ENCODE results near the gene LAMC2.
"Not testable (repeated sequence)": the region's sequence is repeated elsewhere in the genome, so short reads cannot be mapped to it uniquely, and the experiment has no call there.

Gene LAMC2

DNA sequence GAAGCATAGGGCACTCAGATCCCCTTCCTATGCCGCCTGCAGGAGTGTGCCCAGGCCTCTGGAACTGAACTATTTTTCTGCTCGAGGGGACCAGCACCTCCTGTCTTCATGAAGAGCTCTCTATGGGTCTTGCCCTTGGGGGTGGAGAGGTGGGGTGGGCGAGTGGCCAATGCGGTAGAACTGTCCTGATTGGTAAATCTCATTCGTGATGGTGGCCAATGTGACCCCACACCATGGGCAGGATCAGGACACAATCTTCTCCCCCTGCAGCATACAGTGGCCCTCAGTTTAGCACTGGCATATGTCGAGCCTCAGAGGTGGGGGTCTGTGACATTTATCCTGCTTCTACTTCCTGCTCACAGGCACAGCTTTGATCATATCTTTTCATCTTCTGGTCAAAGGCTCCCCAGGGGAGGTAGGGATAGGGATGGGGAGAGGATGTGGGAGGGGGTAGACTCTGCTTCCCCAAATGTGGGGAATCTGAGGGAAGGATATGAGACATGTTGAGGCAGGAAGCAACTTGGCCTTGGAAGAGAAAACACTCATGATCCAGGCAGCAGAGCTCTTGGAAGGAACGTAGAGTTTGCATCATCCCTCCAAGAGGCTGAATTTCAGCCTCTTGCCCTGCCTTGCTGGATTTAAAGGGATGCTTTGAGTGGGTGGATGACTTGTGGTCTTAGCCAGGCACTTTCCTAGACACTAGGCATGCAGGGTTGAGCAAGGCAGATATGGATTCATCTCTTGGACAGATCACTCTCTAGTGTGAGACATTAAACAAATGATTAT, 81.8 kb downstream of the LAMC2 start:
- DNase-seq: no peak

DNA sequence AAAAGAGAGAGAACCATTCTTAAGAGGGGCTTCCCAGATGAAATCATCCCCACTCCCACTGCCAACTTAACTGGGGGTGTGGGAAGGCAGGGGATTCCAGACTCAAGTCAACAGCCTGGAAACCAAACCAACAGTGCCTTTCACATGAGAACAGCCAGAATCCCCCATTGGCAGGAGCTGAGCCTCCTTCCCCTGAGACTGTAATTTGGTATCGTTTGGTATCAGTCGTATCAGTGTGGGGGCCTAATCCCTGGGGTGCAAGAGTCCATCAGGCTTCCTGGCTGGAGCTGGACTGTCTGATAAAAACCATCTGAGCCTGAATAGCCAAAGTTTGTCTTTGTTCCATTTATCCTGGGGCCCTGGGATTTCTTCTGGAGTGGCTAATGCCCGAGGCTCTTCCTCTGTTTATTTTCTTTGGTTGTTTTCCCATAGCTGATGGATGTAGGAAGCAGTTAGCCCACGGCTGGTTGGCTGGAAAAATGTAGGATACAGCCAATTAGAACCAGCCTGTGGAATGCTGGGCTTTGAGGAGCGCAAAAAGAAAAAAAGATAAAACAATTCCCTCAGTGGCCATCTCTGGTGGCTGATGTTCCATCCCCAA, 84.6 kb downstream of the LAMC2 start:
- DNase-seq: no peak

DNA sequence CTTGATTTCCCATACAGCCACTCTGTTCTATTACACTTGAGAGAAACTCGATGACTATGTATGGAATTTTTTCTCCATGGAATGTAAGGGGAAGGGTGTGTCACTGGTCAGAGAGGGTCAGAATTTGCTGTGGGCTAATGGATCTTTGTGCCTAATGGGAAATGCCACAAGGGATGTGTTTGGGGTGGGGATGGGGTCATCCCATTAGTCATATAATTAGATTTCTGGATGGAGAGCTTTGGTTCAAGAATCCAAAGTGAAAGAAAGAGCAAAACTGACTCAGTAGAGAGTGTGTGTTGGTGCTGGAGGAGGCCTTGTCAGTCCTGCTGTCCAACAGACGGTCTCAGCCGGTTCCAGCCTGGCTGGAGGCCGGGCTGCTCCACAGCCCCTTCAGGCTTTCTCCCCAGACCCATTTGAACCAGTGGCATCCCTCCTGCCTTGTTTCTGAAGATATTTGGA, 86.4 kb downstream of the LAMC2 start:
- DNase-seq: no peak

DNA sequence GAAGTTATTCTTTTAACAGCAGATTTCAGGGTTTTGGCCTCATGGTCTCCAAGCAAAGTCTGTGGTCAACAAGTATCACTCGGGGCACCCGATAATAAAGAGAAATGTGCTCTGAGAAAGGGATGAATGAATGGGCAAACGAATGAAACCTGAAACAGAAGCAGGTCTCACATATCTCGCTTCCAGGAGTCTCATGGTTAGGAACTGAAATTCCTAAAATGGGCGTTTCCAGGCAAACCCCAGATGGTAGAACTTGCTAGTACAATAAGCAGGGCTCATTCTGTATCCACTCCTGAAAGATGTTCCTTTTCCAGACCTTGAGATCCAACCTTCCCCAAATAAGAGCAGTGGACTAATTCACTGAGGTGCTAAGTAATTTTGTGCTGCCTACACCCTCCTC, 87.2 kb downstream of the LAMC2 start:
- DNase-seq: no peak

- DNase-seq: not testable (repeated sequence)
Observed at GRCh38 chr1:183273984-183274383, 87.9 kb downstream of the LAMC2 start.

- DNase-seq: no peak
Observed at GRCh38 chr1:183274836-183275235, 88.8 kb downstream of the LAMC2 start.

- no peak for DNase-seq
Observed at GRCh38 chr1:183275322-183275721, 89.3 kb downstream of the LAMC2 start.

DNA sequence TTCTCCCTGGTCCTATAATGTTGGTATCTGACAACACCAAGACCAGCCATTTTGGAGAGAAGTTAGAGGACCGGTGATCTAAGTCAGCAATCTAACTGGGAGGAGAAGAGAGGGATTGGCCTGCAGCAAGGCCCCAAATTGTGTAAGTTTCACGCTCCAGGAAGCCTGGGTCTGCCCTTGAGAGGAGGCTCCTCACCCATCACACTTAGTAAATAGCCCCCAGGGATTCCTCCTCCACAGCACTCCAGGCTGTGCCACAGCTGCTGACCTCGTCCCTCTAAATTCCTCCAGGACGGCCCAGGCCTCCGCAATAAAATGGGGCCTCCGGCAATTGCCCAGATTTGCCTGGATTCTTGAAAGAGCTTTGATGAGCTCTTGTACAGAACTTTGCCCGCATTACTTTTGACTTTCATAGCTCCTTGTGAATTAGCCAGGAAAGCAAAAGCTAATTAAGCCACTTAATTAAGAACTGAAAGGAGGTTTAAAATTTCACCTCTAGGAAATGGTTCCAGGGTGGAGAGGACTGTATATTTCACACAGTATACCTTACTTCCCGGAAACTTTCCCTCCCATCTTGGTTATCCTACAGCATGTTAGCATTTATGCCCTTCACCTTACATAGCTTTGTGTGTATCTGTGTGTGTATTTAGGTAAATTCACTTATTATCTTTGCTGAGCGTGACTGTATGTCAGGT, 90.5 kb downstream of the LAMC2 start:
- no peak for DNase-seq

DNA sequence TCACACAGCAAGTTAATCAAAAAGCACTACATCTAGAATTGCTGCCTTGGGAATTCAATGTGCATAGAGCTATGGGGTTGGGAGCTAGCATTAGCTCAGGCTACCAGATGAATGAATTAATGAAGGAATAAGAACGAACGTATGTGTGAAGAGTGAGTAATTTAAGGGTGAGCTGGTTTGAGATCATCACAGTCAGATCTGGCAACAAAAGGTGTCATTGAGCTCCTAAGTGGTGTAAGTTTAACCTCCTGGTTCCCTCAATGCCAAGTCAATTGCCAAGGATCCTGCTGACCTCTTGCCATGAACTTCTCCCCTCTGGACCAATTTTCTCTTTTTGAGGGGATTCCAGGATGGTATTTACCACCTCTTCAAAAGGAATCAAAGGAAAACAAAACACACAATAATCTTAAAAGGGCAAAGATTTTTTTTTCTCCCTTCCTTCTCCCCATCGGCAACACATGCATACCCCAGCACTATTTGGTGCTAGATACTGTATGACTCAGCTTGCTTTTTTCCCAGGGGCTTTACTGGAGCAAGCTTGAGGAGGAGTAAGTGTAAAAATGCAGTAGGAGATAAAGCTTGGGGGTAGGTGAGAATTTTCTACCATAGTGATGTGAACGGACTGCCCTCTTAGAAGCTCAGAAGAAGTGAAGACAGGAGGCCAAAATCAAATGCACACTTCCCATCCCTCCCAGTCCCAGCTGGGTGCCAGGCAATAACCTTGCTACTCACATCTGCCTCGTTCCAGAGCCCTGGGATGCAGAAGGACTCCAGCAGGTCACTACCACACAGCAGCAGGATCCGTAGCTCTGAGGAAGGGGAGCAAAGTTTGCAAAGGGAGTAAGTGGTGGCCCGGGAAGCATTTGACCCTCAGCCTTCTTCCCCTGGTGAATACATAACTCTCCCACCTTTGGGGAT, 92.0 kb downstream of the LAMC2 start:
- DNase-seq: no peak

DNA sequence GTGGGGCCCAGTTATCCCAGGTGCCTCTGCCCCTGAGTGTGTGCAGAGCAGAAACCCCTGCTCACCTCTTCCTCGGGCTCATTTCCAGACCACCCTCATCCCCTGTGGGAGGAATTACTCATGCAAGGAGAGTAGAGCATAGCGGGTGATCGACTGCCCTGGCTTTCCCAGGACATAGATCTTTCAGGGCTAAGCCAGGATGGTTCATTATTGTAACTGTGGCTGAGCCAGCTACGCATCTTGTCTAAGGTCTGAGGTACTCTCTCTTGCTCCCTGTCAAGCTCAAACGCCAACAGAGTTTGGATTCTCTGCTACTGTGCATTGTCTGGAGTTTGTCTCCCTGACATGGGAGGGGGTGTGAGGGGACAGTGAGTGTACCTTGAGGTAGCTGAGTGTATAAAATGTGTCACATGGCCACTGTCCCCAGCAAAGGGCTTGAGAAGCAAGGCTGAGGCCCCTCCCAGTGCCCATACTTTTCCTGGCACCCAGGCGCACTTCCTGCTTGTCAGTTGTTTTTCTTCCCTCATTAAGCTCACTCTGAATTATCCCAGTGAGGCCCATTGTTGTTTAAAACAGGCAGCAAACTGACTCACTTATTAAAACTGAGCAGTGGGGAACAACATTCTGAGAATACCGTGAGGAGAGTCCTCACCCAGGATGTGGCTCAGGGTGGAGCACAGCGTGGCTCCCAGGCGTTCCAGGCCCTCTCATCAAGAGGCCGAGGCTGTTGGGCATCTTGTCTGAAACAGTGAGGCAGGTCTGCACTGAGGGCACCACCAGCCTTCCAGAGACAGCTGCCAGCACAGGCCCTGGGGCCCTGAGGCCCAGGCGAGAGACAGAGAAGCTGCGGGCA, 92.9 kb downstream of the LAMC2 start:
- no peak for DNase-seq

DNA sequence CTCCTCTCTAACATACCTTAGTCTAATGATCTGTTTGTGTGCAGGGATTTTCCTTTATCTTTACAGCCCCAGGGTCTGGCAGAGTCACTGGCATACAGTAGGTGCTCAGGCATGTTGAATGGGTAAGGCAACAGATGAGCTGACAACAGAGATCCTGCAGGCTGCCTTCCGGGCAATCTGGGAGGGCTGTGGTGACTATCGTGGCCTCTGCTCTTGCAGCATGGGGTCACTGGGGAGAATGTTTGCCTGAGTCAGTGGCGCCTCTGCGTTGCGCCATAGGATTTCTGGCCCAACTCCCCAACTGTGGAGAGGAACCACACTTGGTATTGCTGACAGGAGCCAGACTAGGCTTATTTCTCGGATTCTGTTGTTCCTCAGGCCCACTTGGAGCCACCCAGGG, 93.8 kb downstream of the LAMC2 start:
- no peak for DNase-seq

DNA sequence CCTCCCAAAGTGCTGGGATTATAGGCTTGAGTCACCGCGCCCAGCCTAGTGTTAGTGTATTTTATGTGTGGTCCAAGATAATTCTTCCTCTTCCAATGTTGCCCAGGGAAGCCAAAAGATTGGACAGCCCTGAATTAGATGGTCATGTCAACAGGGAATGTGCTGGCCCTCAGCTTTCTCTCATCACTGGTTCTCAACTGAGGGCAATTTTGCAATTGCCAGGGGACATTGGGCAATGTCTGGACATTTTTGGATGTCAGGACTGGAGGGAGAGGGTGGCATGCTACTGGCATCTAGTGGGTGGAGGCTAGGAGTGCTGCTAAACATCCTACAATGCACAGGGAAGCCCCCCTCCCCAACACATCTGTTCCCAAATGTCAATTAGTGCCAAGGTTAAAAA, 95.0 kb downstream of the LAMC2 start:
- DNase-seq: no peak

DNA sequence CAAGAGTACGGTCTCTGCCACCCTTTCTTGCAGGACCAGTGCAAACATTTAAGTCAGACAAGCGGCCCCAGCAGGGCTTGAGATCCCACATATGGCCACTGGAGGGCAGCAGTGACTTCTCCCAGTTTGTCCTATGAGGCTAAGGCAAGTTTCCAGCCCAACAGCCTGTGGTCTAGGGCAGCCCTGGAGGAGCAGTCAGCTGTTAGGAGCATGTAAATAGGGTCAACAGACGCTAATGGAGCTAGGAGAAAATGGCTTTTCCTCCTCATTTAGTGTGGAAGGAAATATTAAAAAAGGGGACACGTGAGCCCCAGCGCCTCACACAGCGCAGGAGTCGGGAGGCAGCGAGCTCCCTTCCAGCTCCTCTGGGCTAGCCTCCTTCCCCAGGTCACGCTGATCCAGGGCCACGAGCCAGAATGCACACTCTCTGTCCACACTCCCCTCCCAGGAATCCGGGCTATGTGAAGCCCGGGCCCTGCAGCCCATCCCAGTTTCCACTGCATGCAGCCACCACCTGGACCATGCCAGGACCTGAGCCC, 95.6 kb downstream of the LAMC2 start:
- no peak for DNase-seq

DNA sequence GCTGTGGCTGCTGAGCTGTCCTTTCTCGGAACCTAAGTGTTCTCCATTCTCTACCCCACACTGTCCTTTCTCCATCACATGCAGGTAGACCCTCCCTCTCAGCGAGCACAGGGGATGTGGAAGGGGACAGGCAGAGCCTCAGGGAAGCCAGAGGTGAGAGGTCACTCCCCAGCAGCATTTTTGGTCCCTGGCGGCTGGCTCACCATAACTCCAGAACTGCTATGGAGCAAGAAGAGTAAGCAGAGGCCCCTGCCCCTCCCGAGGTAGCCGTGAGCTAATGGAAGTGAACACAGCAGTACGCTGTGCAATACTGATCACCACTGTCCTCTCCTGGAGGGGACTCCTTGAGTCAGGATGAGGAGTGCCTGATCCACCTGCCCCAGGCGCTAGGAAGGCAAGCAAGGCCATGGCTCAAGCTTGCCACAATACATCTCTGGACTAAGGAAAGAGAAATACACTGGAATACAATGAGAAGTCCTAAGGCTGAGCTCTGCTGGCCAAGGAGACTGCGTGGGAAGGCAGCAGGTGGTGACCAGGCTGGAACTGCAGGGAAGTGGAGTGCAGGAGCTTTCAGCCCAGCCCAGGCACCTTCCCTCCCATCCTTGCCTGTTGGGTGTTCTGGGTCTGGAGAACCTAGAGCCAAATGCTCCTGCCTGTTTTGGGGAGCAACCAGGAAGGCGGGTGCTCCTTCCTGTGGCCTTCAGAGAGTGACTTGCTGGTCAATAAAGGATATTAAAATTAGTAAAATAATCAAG, 96.2 kb downstream of the LAMC2 start:
- DNase-seq: no peak

DNA sequence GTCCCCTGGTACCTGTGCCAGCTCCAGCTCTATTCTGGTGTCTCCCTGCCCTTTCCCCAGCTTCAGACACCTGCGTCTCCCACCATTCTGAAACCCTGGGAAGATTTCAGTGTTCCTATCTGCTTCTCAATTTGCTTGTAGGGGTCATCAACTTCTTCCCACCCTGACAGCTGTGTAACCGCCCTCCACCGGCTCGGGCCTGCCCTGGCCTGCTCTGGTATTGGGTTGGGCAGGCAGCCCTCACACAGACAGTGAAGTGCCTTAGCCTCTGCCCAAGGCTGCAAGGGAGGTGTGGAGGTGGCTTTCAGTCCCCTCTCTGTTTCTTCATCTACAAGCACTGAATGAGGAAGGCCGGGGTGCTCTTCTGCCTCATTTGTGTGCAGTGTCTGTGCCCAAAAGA, 97.2 kb downstream of the LAMC2 start:
- DNase-seq: no peak

- no peak for DNase-seq
Observed at GRCh38 chr1:183284086-183284485, 98.0 kb downstream of the LAMC2 start.

GRCh38 chr1:183285256-183285655, 99.2 kb downstream of the LAMC2 start:
- no peak for DNase-seq

- DNase-seq: no peak
Observed at GRCh38 chr1:183285746-183286145, 99.7 kb downstream of the LAMC2 start.

DNA sequence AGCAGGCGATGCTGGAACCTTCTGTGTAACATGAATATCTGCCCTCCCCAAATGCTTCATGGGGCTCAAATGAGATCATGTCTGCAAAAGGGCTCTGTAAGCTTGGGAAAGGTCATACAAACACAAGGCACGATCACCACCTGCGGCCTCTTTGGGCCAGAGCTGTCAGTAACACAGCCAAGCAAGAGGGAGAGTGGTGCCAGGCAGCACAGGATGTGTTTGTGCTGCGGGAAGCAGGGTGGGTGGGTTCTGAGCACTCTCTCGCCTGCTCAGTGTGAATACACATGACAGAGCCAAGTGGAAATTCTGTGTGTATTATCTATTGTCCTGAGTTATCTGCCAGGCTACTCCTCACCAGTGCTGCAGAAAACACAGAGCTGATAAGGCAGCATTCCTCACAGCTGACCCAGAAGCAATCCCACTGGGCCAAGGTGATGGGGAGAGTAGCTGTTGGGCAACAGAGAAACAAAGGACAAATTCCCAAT, 101.2 kb downstream of the LAMC2 start:
- DNase-seq: no peak

GRCh38 chr1:183288583-183288982, 102.5 kb downstream of the LAMC2 start:
- DNase-seq: no peak

GRCh38 chr1:183289051-183289496, 103.0 kb downstream of the LAMC2 start:
- no peak for DNase-seq

Measured in NCI-H1436 treated with DMSO at 0.1 percent for 48 hours (cell line).